Keratinocyte (primary cell): ENCODE measurements around the gene ZNF239. TPM values are rescaled to one million over a fixed set of nuclear protein-coding genes. Genes with fewer than 3 reads are reported as not detected.
A peak's percentile ranks its signal among the peaks of the same experiment; 100 is the strongest.

Source experiments
- DNase-seq: peaks from one replicate; pipeline ENCODE4 v3.0.0-alpha.2; 2011; ENCODE audit warnings: low read depth, missing footprints, low spot score
- FAIRE-seq: peaks from 2 replicates; lab custom pipeline; 2011; peaks lifted over from hg19 to GRCh38; lab: Jason Lieb, UNC
- H2AFZ ChIP-seq: 2 replicates; pipeline ENCODE4 v1.6.0; 2012; ENCODE audit warnings: low read length, control low read depth, inconsistent platforms; ENCODE audit not compliant: control insufficient read depth
- H3K27ac ChIP-seq: 2 replicates; pipeline ENCODE4 v1.5.1; 2011; ENCODE audit warnings: low read length; ENCODE audit not compliant: control insufficient read depth, insufficient read depth
- H3K27me3 ChIP-seq: 3 replicates; pipeline ENCODE4 v1.6.0; 2011; ENCODE audit warnings: low read length; ENCODE audit not compliant: control insufficient read depth, insufficient read depth; ENCODE audit errors: extremely low read depth
- H3K36me3 ChIP-seq, 2 experiments: 2 replicates in 1 of 2; 3 replicates in 1 of 2; pipeline ENCODE4 v1.5.1; 2011; ENCODE audit warnings: low read length in 2 of 2, mild to moderate bottlenecking in 1 of 2; ENCODE audit not compliant: control insufficient read depth in 2 of 2, insufficient read depth in 2 of 2; ENCODE audit errors: extremely low read depth in 1 of 2
- H3K4me1 ChIP-seq: 3 replicates; pipeline ENCODE4 v1.5.1; 2011; ENCODE audit warnings: low read length; ENCODE audit not compliant: control insufficient read depth, insufficient read depth; ENCODE audit errors: extremely low read depth
- H3K4me2 ChIP-seq: 3 replicates; pipeline ENCODE4 v1.6.0; 2011; ENCODE audit warnings: low read depth, low read length; ENCODE audit not compliant: control insufficient read depth, insufficient read depth; ENCODE audit errors: extremely low read depth
- H3K4me3 ChIP-seq, 3 experiments: fragments of 200-600 bp in 1 of 3; sonication (generic) in 1 of 3; 2 replicates in 2 of 3; 3 replicates in 1 of 3; pipeline ENCODE4 v1.5.1; 2011 to 2016; ENCODE audit warnings: low read length in 3 of 3, mild to moderate bottlenecking in 3 of 3, control low read depth in 2 of 3, inconsistent platforms in 1 of 3, low read depth in 1 of 3, mixed read lengths in 1 of 3, mixed run types in 1 of 3, moderate library complexity in 1 of 3; ENCODE audit not compliant: control insufficient read depth in 2 of 3, insufficient read depth in 2 of 3; ENCODE audit errors: extremely low read depth in 1 of 3
- H3K79me2 ChIP-seq: 2 replicates; pipeline ENCODE4 v1.6.0; 2012; ENCODE audit warnings: low read length; ENCODE audit not compliant: control insufficient read depth, insufficient read depth
- H3K9ac ChIP-seq: 3 replicates; pipeline ENCODE4 v1.6.0; 2011; ENCODE audit warnings: low read length; ENCODE audit not compliant: control insufficient read depth, insufficient read depth; ENCODE audit errors: extremely low read depth
- H3K9me1 ChIP-seq: 3 replicates; pipeline ENCODE4 v1.6.0; 2011; ENCODE audit warnings: low read length; ENCODE audit not compliant: control insufficient read depth, insufficient read depth; ENCODE audit errors: extremely low read depth
- H3K9me3 ChIP-seq: 2 replicates; pipeline ENCODE4 v1.5.1; 2012; ENCODE audit warnings: low read depth, low read length; ENCODE audit not compliant: control insufficient read depth
- H4K20me1 ChIP-seq: 3 replicates; pipeline ENCODE4 v1.6.0; 2011; ENCODE audit warnings: low read length; ENCODE audit not compliant: control insufficient read depth, insufficient read depth; ENCODE audit errors: extremely low read depth
- EZH2 ChIP-seq: IDR thresholded peaks from one replicate; pipeline ENCODE4 v1.6.1; 2012; ENCODE audit warnings: inconsistent platforms, mild to moderate bottlenecking, low read length, moderate library complexity
- dilution Hi-C: fragments of 300-500 bp; cut with MboI; formaldehyde crosslinking; loops from one replicate; pipeline ENCODE4 v1.7.0; 2020; ENCODE audit warnings: low sequenced_read_pairs; ENCODE audit not compliant: extremely low pct_ligation_motif_present
- polyA plus RNA-seq, 5 experiments: library from polyadenylated mRNA; depleted of rRNA in 3 of 5; stranded (reverse) in 3 of 5; stranded (forward) in 1 of 5; unstranded in 1 of 5; fragments of >200 nt; gene quantifications; 1 replicate in 1 of 5; 2 replicates in 3 of 5; 3 replicates in 1 of 5; pipeline versions ENCODE4 v1.2.1 to v1.2.3, GENCODE V29; 2011 to 2012; ENCODE audit warnings: missing spikeins in 2 of 5, low read depth in 1 of 5, low replicate concordance in 1 of 5
- TF ChIP-seq, protein P1 (sequence below), 3 experiments: IDR thresholded peaks in 1 of 3; conservative IDR thresholded peaks in 1 of 3; optimal IDR thresholded peaks in 1 of 3; 2 replicates in 2 of 3; 3 replicates in 1 of 3; pipeline versions ENCODE3 to v1.5.1; 2011; ENCODE audit warnings: low read length in 3 of 3, mild to moderate bottlenecking in 3 of 3, moderate library complexity in 2 of 3, control low read depth in 1 of 3, inconsistent platforms in 1 of 3; ENCODE audit not compliant: insufficient read depth in 2 of 3; ENCODE audit errors: extremely low read depth in 1 of 3

ZNF239 gene
- polyA plus RNA-seq, 1 donor (not counting 4 experiments of a cell fraction or from before 2014, with no cell fraction given), result 1.1 TPM

DNA sequence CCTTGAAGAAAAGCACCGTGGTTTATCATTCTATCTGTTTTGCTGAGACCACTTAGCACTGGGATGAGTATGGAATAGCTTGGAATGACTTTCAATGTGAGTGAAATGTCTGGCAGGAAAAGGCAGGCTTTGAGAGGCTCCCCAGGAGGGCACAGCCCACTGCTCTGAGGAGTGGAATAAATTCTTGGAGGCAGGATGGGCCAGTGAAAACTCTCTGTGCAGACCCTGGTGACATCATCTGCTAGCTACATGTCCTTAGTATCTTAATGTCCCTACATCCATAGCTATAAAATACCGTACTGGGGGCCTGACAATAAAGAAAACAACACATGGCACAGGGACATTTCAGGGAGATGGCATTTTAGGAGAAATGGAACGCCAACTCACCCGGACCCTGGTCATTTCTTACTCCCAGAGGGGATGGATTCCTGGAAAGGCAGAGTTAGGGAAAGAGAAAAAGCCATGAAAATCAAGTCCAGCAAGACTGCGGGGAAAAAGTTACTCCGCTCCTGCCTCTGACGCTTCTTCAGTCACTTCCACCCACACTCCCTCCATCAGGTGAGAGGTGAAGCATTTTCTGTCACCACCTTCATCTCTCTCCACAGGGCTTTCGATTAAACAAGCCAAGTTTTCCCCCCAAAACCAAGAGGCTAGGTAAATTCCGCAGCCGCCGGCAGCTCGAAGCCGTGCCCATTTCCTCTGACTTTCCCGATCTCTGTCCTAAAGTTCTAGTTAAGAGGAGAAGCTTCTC, 991 bp downstream of the ZNF239 start:
- peak overlapping the region; percentile 67 for H2AFZ ChIP-seq
- DNase-seq, result no peak
- TF ChIP-seq EZH2, result no peak
- TF ChIP-seq, protein P1, sequence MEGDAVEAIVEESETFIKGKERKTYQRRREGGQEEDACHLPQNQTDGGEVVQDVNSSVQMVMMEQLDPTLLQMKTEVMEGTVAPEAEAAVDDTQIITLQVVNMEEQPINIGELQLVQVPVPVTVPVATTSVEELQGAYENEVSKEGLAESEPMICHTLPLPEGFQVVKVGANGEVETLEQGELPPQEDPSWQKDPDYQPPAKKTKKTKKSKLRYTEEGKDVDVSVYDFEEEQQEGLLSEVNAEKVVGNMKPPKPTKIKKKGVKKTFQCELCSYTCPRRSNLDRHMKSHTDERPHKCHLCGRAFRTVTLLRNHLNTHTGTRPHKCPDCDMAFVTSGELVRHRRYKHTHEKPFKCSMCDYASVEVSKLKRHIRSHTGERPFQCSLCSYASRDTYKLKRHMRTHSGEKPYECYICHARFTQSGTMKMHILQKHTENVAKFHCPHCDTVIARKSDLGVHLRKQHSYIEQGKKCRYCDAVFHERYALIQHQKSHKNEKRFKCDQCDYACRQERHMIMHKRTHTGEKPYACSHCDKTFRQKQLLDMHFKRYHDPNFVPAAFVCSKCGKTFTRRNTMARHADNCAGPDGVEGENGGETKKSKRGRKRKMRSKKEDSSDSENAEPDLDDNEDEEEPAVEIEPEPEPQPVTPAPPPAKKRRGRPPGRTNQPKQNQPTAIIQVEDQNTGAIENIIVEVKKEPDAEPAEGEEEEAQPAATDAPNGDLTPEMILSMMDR (optimal IDR thresholded peaks at IDR 0.05 in 1 of 3, IDR thresholded peaks at IDR 0.05 in 1 of 3, conservative IDR thresholded peaks at IDR 0.05 in 1 of 3; ENCODE audit: extremely low read depth in 1 of 3, insufficient read depth in 2 of 3, low read length in 3 of 3), result no peak
- H3K9ac ChIP-seq, result no peak overlapping the region
- no peaks in the 10 kb centered on the region for H4K20me1 ChIP-seq
- H3K36me3 ChIP-seq, result no peaks in the 10 kb centered on the region
- no peak for FAIRE-seq
- no peaks in the 10 kb centered on the region for H3K79me2 ChIP-seq
- H3K4me1 ChIP-seq, result peaks cover 3% of the 10 kb centered on the region
- H3K27ac ChIP-seq, result no peak overlapping the region
- H3K9me1 ChIP-seq, result no peaks in the 10 kb centered on the region
- peaks cover 9% of the 10 kb centered on the region for H3K27me3 ChIP-seq
- peak overlapping the region; percentile 70 for H3K4me2 ChIP-seq
- dilution Hi-C loops, result no loop called here
- H3K9me3 ChIP-seq, result no peaks in the 10 kb centered on the region
- H3K4me3 ChIP-seq, result peak overlapping the region; percentile 23 to 51 (median 41)

DNA sequence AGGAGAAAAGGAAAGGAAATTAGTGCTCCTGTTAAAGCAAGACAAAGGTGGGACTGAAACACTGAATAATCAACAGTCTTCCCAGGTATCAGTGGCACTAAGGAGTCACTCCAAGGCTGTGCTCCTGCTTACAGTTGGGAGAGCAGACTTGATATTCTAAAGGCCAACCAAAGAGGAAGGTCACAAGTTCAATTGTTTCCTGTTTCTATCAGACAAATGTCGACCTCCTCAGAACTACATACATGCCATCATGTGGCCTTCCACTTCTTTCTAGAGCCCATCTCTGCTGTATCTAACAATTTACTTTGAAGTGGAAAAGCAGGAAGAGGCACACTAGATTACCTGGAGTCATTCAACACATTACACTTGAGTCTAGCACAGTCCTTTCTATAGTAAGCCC, 3.4 kb downstream of the ZNF239 start:
- TF ChIP-seq, protein P1 (optimal IDR thresholded peaks at IDR 0.05 in 1 of 3, IDR thresholded peaks at IDR 0.05 in 1 of 3, conservative IDR thresholded peaks at IDR 0.05 in 1 of 3; ENCODE audit: extremely low read depth in 1 of 3, insufficient read depth in 2 of 3, low read length in 3 of 3), result no peak
- TF ChIP-seq EZH2, result no peak
- FAIRE-seq (no peak), DNase-seq (no peak)
- H3K4me1 ChIP-seq, result peaks cover 3% of the 10 kb centered on the region
- no peaks in the 10 kb centered on the region for H3K9me1 ChIP-seq
- H3K9ac ChIP-seq, result no peak overlapping the region
- no peaks in the 10 kb centered on the region for H3K79me2 ChIP-seq
- H3K36me3 ChIP-seq, result no peaks in the 10 kb centered on the region
- no peak overlapping the region for H2AFZ ChIP-seq
- H3K4me3 ChIP-seq, result no peak overlapping the region
- no peak overlapping the region for H3K27ac ChIP-seq
- H4K20me1 ChIP-seq, result no peaks in the 10 kb centered on the region
- H3K27me3 ChIP-seq, result peaks cover 9% of the 10 kb centered on the region
- H3K4me2 ChIP-seq, result no peak overlapping the region
- H3K9me3 ChIP-seq, result no peaks in the 10 kb centered on the region
- dilution Hi-C loops, result no loop called here
